Keratinocyte (primary cell): ENCODE data around the gene OLFML2B. TPM values are rescaled to one million over a fixed set of nuclear protein-coding genes. Genes with fewer than 3 reads are reported as not detected.

ENCODE experiments used
- DNase-seq: peaks from one replicate; pipeline ENCODE4 v3.0.0-alpha.2; 2011; ENCODE audit warnings: low read depth, missing footprints, low spot score
- FAIRE-seq: peaks from 2 replicates; lab custom pipeline; 2011; peaks lifted over from hg19 to GRCh38; lab: Jason Lieb, UNC
- H2AFZ ChIP-seq: 2 replicates; pipeline ENCODE4 v1.6.0; 2012; ENCODE audit warnings: low read length, control low read depth, inconsistent platforms; ENCODE audit not compliant: control insufficient read depth
- H3K27ac ChIP-seq: 2 replicates; pipeline ENCODE4 v1.5.1; 2011; ENCODE audit warnings: low read length; ENCODE audit not compliant: control insufficient read depth, insufficient read depth
- H3K27me3 ChIP-seq: 3 replicates; pipeline ENCODE4 v1.6.0; 2011; ENCODE audit warnings: low read length; ENCODE audit not compliant: control insufficient read depth, insufficient read depth; ENCODE audit errors: extremely low read depth
- H3K36me3 ChIP-seq, 2 experiments: 2 replicates in 1 of 2; 3 replicates in 1 of 2; pipeline ENCODE4 v1.5.1; 2011; ENCODE audit warnings: low read length in 2 of 2, mild to moderate bottlenecking in 1 of 2; ENCODE audit not compliant: control insufficient read depth in 2 of 2, insufficient read depth in 2 of 2; ENCODE audit errors: extremely low read depth in 1 of 2
- H3K4me1 ChIP-seq: 3 replicates; pipeline ENCODE4 v1.5.1; 2011; ENCODE audit warnings: low read length; ENCODE audit not compliant: control insufficient read depth, insufficient read depth; ENCODE audit errors: extremely low read depth
- H3K4me2 ChIP-seq: 3 replicates; pipeline ENCODE4 v1.6.0; 2011; ENCODE audit warnings: low read depth, low read length; ENCODE audit not compliant: control insufficient read depth, insufficient read depth; ENCODE audit errors: extremely low read depth
- H3K4me3 ChIP-seq, 3 experiments: fragments of 200-600 bp in 1 of 3; sonication (generic) in 1 of 3; 2 replicates in 2 of 3; 3 replicates in 1 of 3; pipeline ENCODE4 v1.5.1; 2011 to 2016; ENCODE audit warnings: low read length in 3 of 3, mild to moderate bottlenecking in 3 of 3, control low read depth in 2 of 3, inconsistent platforms in 1 of 3, low read depth in 1 of 3, mixed read lengths in 1 of 3, mixed run types in 1 of 3, moderate library complexity in 1 of 3; ENCODE audit not compliant: control insufficient read depth in 2 of 3, insufficient read depth in 2 of 3; ENCODE audit errors: extremely low read depth in 1 of 3
- H3K79me2 ChIP-seq: 2 replicates; pipeline ENCODE4 v1.6.0; 2012; ENCODE audit warnings: low read length; ENCODE audit not compliant: control insufficient read depth, insufficient read depth
- H3K9ac ChIP-seq: 3 replicates; pipeline ENCODE4 v1.6.0; 2011; ENCODE audit warnings: low read length; ENCODE audit not compliant: control insufficient read depth, insufficient read depth; ENCODE audit errors: extremely low read depth
- H3K9me1 ChIP-seq: 3 replicates; pipeline ENCODE4 v1.6.0; 2011; ENCODE audit warnings: low read length; ENCODE audit not compliant: control insufficient read depth, insufficient read depth; ENCODE audit errors: extremely low read depth
- H3K9me3 ChIP-seq: 2 replicates; pipeline ENCODE4 v1.5.1; 2012; ENCODE audit warnings: low read depth, low read length; ENCODE audit not compliant: control insufficient read depth
- H4K20me1 ChIP-seq: 3 replicates; pipeline ENCODE4 v1.6.0; 2011; ENCODE audit warnings: low read length; ENCODE audit not compliant: control insufficient read depth, insufficient read depth; ENCODE audit errors: extremely low read depth
- CTCF ChIP-seq, 3 experiments: IDR thresholded peaks in 1 of 3; conservative IDR thresholded peaks in 1 of 3; optimal IDR thresholded peaks in 1 of 3; 2 replicates in 2 of 3; 3 replicates in 1 of 3; pipeline versions ENCODE3 to v1.5.1; 2011; ENCODE audit warnings: low read length in 3 of 3, mild to moderate bottlenecking in 3 of 3, moderate library complexity in 2 of 3, control low read depth in 1 of 3, inconsistent platforms in 1 of 3; ENCODE audit not compliant: insufficient read depth in 2 of 3; ENCODE audit errors: extremely low read depth in 1 of 3
- EZH2 ChIP-seq: IDR thresholded peaks from one replicate; pipeline ENCODE4 v1.6.1; 2012; ENCODE audit warnings: inconsistent platforms, mild to moderate bottlenecking, low read length, moderate library complexity
- dilution Hi-C: fragments of 300-500 bp; cut with MboI; formaldehyde crosslinking; loops from one replicate; pipeline ENCODE4 v1.7.0; 2020; ENCODE audit warnings: low sequenced_read_pairs; ENCODE audit not compliant: extremely low pct_ligation_motif_present
- polyA plus RNA-seq, 5 experiments: library from polyadenylated mRNA; depleted of rRNA in 3 of 5; stranded (reverse) in 3 of 5; stranded (forward) in 1 of 5; unstranded in 1 of 5; fragments of >200 nt; gene quantifications; 1 replicate in 1 of 5; 2 replicates in 3 of 5; 3 replicates in 1 of 5; pipeline versions ENCODE4 v1.2.1 to v1.2.3, GENCODE V29; 2011 to 2012; ENCODE audit warnings: missing spikeins in 2 of 5, low read depth in 1 of 5, low replicate concordance in 1 of 5

Gene OLFML2B
- polyA plus RNA-seq, 1 donor (not counting 4 experiments of a cell fraction or from before 2014, with no cell fraction given) = not detected

GRCh38 chr1:161933592-161934588 is 89.8 kb downstream of the OLFML2B start:
- no peak for FAIRE-seq
- Histone ChIP-seq H3K9me3 (no peaks in the 10 kb centered on the region), H3K4me2 (no peak overlapping the region), H3K4me3 (no peak overlapping the region), H3K4me1 (no peaks in the 10 kb centered on the region), H3K36me3 (no peaks in the 10 kb centered on the region), H4K20me1 (no peaks in the 10 kb centered on the region), H3K27ac (no peak overlapping the region), H3K9ac (no peak overlapping the region), H3K9me1 (no peaks in the 10 kb centered on the region), H3K27me3 (no peaks in the 10 kb centered on the region), H2AFZ (no peak overlapping the region), H3K79me2 (no peaks in the 10 kb centered on the region)
- TF ChIP-seq EZH2 (no peak), CTCF (optimal IDR thresholded peaks at IDR 0.05 in 1 of 3, IDR thresholded peaks at IDR 0.05 in 1 of 3, conservative IDR thresholded peaks at IDR 0.05 in 1 of 3; ENCODE audit: extremely low read depth in 1 of 3, insufficient read depth in 2 of 3, low read length in 3 of 3) (no peak)
- DNase-seq = no peak
- dilution Hi-C loops = no loop called here

Other genes with a start within 250 kb of the OLFML2B start
- gene NOS1AP, start 45.8 kb upstream of the OLFML2B start, polyA plus RNA-seq = 0.01 to 0.02 TPM in 2 of 3 replicates, not detected in the other